Chondrocyte (in vitro differentiated cells): ENCODE results near the gene GTPBP3. TPM values are rescaled to one million over a fixed set of nuclear protein-coding genes. Genes with fewer than 3 reads are reported as not detected.

Experiments used
- DNase-seq: peaks from one replicate; pipeline ENCODE4 v3.0.0; 2021; ENCODE audit warnings: mixed read lengths, low spot score
- H3K27ac Mint-ChIP-seq: one replicate; pipeline ENCODE4 v1.8.0; 2021; ENCODE audit warnings: mild to moderate bottlenecking, moderate library complexity, mixed read lengths; ENCODE audit not compliant: unreplicated experiment
- H3K27me3 Mint-ChIP-seq: 2 replicates; pipeline ENCODE4 v1.8.0; 2021; ENCODE audit warnings: low read depth, mixed read lengths
- H3K36me3 Mint-ChIP-seq: 2 replicates; pipeline ENCODE4 v1.8.0; 2021; ENCODE audit warnings: low read depth, mixed read lengths
- H3K4me1 Mint-ChIP-seq: 2 replicates; pipeline ENCODE4 v1.8.0; 2021; ENCODE audit warnings: low read depth, mild to moderate bottlenecking, mixed read lengths
- H3K4me3 Mint-ChIP-seq: one replicate; pipeline ENCODE4 v1.8.0; 2021; ENCODE audit warnings: mild to moderate bottlenecking, moderate library complexity, mixed read lengths; ENCODE audit not compliant: unreplicated experiment
- H3K9me3 Mint-ChIP-seq: 2 replicates; pipeline ENCODE4 v1.8.0; 2021; ENCODE audit warnings: low read depth, mixed read lengths
- total RNA-seq: library from RNA; stranded (reverse); gene quantifications from 3 replicates; pipeline ENCODE4 v1.2.1, GENCODE V29; 2021
- TF ChIP-seq, protein P1 (sequence below): fragments of 200-600 bp; sonication (generic); IDR thresholded peaks from 2 replicates; pipeline ENCODE4 v1.5.0; 2021; ENCODE audit warnings: antibody characterized with exemption, mild to moderate bottlenecking, moderate library complexity

GTPBP3 gene
- total RNA-seq, 1 donor from 2014 or later, result 20.6 TPM

DNA sequence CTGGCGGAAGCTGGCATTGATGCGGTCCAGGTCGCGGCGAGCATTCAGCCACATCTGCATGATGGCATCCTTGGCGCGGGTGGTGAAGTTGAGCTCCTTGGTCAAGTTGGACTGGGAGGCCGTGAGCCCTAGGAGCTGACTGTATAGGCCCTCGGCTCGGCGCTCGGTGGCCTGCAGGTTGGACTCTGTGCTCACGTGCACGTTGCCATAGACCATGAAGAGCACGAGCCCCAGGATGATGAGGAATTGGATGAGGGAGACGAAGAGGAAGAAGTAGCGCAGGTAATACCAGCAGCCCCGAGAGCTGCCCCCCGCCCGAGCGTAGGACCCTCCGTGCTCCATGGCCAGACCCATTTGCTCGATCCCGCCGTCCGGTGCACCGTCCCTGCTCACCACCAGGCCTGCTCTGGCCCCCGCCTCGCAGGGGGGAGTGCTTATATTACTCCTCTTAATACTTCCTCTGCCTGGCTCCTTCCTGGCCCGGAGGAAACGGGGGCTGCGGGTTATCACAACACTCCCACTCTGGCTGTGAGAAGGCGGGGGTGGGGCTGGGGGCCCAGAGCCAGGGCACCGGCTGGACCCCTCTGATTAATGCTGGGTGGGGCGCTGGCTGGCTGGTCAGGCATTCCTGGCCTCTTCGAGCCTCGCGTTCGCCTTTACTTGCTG, 39.7 kb downstream of the GTPBP3 start, which contains the start of gene PLVAP:
TSS of gene PLVAP (minus strand) at position 408 of the 666 bp plus-strand sequence. CDS start at position 354, 54 bp downstream.
- no peak for DNase-seq
- Mint-ChIP-seq H3K27ac (no peak within 1 kb of the TSS), H3K9me3 (peaks cover 4% of the 10 kb centered on the region), H3K4me1 (peaks cover 5% of the 10 kb centered on the region), H3K27me3 (no peaks in the 10 kb centered on the region), H3K36me3 (no peaks in the 10 kb centered on the region), H3K4me3 (no peak within 1 kb of the TSS)
- TF ChIP-seq, protein P1, sequence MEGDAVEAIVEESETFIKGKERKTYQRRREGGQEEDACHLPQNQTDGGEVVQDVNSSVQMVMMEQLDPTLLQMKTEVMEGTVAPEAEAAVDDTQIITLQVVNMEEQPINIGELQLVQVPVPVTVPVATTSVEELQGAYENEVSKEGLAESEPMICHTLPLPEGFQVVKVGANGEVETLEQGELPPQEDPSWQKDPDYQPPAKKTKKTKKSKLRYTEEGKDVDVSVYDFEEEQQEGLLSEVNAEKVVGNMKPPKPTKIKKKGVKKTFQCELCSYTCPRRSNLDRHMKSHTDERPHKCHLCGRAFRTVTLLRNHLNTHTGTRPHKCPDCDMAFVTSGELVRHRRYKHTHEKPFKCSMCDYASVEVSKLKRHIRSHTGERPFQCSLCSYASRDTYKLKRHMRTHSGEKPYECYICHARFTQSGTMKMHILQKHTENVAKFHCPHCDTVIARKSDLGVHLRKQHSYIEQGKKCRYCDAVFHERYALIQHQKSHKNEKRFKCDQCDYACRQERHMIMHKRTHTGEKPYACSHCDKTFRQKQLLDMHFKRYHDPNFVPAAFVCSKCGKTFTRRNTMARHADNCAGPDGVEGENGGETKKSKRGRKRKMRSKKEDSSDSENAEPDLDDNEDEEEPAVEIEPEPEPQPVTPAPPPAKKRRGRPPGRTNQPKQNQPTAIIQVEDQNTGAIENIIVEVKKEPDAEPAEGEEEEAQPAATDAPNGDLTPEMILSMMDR, result no peak

DNA sequence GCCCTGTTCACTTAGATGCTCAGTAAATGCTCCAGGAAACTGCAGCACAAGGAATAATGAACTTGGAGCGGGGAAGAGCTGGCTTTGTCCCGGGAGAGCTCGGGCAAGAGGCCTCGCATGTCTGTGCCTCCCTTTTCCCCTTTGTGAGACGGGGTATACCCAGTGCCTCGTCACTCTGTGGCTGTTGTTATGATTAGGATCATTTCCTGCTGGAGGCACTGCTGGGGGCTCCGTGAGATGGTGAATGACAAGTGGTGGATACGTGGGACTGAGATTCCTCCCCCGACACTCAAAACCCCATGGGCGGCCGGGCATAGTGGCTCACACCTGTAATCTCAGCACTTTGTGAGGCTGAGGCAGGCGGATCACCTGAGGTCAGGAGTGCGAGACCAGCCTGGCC, 40.9 kb downstream of the GTPBP3 start:
- Mint-ChIP-seq H3K27ac (no peak overlapping the region), H3K9me3 (peaks cover 4% of the 10 kb centered on the region), H3K27me3 (no peaks in the 10 kb centered on the region), H3K4me1 (peaks cover 13% of the 10 kb centered on the region), H3K4me3 (no peak overlapping the region), H3K36me3 (no peaks in the 10 kb centered on the region)
- TF ChIP-seq, protein P1, result no peak
- DNase-seq, result no peak

DNA sequence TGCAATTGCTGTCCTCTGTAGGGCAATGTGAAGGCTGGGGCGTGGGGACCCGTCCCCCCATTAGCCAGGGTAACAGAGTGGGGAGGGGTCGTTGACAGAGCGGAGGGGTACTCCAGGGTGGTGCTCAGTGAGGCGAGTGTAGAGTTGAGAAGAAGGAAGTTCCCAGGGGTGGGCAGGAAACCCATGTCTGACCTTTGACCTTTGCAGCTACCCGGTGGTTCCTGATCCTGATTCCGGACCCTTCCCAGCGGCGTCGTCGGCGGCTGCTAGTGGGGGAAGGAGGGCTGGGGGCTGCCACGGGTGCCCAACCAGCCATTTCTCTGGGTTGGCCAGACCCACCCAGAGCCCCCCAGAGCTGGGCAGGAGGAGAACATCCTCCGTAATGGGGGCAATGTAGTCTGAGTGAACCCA, 41.9 kb downstream of the GTPBP3 start:
- Mint-ChIP-seq H3K27me3 (no peaks in the 10 kb centered on the region), H3K4me3 (no peak overlapping the region), H3K9me3 (peaks cover 4% of the 10 kb centered on the region), H3K27ac (peak overlapping the region; percentile 51), H3K4me1 (peaks cover 14% of the 10 kb centered on the region), H3K36me3 (no peaks in the 10 kb centered on the region)
- no peak for DNase-seq
- TF ChIP-seq, protein P1, result no peak

DNA sequence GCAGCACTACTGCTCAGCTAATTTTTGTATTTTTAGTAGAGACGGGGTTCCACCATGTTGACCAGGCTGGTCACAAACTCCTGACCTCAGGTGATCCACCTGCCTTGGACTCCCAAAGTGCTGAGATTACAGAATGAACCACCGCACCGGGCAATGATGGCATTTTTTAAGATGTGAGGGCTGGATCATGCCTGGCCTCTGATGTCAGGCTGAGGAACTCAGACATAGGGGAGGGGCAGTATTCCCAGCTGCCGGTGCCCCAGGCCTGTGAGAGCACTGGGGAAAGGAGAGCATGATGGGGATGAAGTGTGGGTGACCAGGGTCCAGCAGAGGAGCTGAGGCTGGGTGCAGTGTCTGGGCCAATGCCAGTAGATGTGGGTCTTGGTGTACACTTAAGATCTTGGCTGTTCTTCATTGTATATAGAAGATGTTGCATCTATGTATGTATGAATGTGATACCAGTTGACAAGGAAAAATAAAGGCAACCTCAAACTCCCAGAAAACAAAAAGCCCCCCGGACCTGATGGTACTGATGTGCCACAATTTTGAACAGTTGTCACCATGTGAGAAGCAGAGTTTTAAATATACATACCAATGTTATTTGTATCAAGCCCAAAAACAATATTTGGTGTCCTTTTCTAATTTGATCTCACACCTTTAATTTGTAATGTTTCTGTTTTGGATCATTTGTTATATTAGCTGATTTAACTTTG, 43.2 kb downstream of the GTPBP3 start:
- no peak overlapping the region for H3K4me3 Mint-ChIP-seq
- no peak overlapping the region for H3K27ac Mint-ChIP-seq
- no peaks in the 10 kb centered on the region for H3K36me3 Mint-ChIP-seq
- peaks cover 4% of the 10 kb centered on the region for H3K9me3 Mint-ChIP-seq
- no peaks in the 10 kb centered on the region for H3K27me3 Mint-ChIP-seq
- no peak for DNase-seq
- TF ChIP-seq, protein P1, result no peak
- peaks cover 14% of the 10 kb centered on the region for H3K4me1 Mint-ChIP-seq

DNA sequence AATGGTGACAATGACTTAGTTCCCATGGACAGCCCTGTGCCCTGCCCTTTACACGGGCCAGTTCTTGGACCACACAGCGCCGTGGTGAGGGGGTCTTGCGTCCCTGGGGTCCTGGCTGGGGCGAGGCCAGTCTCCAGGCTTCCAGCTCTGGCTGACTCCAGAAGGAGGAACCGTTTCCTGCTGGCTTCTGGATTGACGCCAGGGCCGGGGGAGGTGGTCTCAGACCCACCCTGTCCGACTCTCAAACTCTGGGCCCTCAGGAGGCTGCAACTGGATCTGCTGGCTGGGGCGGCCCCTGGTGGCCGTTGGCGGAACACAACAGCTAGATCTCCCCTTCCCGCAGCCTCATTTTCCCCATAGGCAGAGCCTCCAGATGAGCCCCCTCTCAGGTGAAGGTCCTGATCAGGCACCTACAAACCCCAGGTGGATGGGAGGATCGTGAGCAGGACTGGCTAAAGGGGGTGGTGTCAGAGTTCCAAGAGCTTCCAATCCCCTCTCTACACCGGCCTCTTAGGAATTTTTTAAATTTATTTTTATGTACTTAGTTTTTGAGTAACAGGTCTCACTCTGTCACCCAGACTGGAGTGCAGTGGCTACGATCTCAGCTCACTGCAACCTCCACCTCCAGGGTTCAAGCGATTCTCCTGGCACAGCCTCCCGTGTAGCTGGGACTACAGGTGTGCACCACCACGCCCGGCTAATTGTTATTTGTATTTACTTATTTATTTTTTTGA, 48.7 kb downstream of the GTPBP3 start:
- H3K4me3 Mint-ChIP-seq, result no peak overlapping the region
- peaks cover 14% of the 10 kb centered on the region for H3K4me1 Mint-ChIP-seq
- TF ChIP-seq, protein P1, result peak; percentile 96
- no peak overlapping the region for H3K27ac Mint-ChIP-seq
- peaks cover 3% of the 10 kb centered on the region for H3K9me3 Mint-ChIP-seq
- no peak for DNase-seq
- H3K36me3 Mint-ChIP-seq, result no peaks in the 10 kb centered on the region
- H3K27me3 Mint-ChIP-seq, result no peaks in the 10 kb centered on the region
